ENCODE results near the gene MRPS11. TPM values are rescaled to one million over a fixed set of nuclear protein-coding genes. Genes with fewer than 3 reads are reported as not detected.

MRPS11 gene
- total RNA-seq, 1 donor from 2014 or later, result 56.3 TPM

DNA sequence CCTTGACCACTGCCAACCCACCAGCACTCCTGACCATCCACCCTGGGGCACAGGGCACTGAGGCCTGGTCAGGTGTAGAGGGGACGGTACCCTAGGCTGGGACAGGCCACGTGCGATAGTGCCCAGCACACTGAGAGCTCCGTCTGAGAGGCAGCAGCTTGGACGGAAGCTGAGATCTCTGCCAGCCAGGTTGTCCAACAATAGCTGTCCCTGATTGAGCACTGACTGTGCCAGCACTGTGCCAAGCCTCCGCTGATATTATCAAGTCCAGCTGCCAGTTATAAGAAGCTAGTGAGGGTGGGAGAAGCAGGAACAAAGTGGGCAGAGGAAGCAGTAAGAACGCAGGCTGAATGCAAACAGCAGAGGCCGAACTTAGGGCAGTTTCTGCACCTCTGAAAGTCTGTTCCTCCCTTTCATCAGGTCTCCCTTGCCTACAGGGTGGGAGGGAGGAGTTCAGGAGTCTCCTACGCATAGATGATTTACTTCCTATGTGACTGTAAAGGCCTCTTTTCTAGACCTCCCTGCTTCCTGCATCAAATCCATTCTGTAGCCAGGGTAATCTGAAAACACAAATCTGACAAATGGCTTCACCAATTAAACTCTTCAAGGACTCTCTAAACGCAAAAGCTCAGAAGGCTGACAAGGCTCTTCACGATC, 29.7 kb downstream of the MRPS11 start:
- DNase-seq (ENCODE audit: low read depth, low spot score), result no peak
- TF ChIP-seq, protein P1, sequence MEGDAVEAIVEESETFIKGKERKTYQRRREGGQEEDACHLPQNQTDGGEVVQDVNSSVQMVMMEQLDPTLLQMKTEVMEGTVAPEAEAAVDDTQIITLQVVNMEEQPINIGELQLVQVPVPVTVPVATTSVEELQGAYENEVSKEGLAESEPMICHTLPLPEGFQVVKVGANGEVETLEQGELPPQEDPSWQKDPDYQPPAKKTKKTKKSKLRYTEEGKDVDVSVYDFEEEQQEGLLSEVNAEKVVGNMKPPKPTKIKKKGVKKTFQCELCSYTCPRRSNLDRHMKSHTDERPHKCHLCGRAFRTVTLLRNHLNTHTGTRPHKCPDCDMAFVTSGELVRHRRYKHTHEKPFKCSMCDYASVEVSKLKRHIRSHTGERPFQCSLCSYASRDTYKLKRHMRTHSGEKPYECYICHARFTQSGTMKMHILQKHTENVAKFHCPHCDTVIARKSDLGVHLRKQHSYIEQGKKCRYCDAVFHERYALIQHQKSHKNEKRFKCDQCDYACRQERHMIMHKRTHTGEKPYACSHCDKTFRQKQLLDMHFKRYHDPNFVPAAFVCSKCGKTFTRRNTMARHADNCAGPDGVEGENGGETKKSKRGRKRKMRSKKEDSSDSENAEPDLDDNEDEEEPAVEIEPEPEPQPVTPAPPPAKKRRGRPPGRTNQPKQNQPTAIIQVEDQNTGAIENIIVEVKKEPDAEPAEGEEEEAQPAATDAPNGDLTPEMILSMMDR (conservative IDR thresholded peaks at IDR 0.05), result no peak
- no peak overlapping the region for H3K27ac Mint-ChIP-seq (ENCODE audit: unreplicated experiment)
- H3K27me3 Mint-ChIP-seq (ENCODE audit: low read depth), result no peaks in the 10 kb centered on the region
- no peaks in the 10 kb centered on the region for H3K4me1 Mint-ChIP-seq
- H3K9me3 Mint-ChIP-seq, result no peaks in the 10 kb centered on the region
- no peak overlapping the region for H3K4me3 Mint-ChIP-seq
- H3K36me3 Mint-ChIP-seq (ENCODE audit: low read depth), result no peaks in the 10 kb centered on the region

DNA sequence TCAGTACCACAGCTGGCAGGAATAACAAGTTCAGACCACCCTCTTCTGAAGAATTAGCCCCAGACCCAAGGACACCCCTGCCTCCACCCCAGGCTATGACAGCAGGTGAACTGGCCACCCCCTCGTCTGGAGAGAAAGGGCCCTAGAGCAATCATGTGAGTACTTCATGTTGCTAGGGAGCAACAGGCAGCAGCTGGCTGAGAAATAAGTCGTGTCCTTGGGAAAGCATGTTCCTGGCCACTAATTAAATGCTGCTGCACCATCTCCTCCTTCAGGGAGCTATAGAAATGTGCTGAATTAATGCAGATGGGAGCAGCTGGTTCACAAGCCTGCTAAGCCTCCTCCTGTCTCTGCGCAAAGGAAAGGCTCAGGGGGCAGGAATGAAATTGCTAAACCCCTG, 31.5 kb downstream of the MRPS11 start:
- Mint-ChIP-seq H3K27me3 (ENCODE audit: low read depth) (no peaks in the 10 kb centered on the region), H3K9me3 (no peaks in the 10 kb centered on the region), H3K27ac (ENCODE audit: unreplicated experiment) (no peak overlapping the region), H3K4me3 (no peak overlapping the region), H3K4me1 (no peaks in the 10 kb centered on the region), H3K36me3 (ENCODE audit: low read depth) (no peaks in the 10 kb centered on the region)
- DNase-seq (ENCODE audit: low read depth, low spot score), result no peak
- TF ChIP-seq, protein P1 (conservative IDR thresholded peaks at IDR 0.05), result no peak

DNA sequence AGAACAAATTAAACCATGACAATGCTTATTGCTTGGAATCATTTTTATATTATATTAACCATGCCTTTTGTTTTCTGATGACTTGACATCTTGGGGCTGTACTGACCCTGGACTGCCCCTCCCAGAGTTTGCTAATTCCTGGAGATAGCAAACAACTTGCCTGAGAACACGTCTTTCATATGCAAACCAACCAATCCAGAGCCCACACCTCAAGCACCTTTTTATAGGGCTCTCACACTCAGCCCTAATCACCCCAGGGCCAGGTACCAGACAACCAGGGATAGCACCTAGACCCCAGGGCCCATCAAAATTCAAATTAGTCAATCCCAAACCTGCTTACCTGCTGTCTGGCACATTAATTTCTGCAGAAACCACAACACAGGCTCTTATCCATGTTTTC, 36.9 kb downstream of the MRPS11 start:
- Mint-ChIP-seq H3K4me1 (no peaks in the 10 kb centered on the region), H3K27ac (ENCODE audit: unreplicated experiment) (no peak overlapping the region), H3K4me3 (no peak overlapping the region), H3K36me3 (ENCODE audit: low read depth) (peaks cover 9% of the 10 kb centered on the region), H3K9me3 (no peaks in the 10 kb centered on the region), H3K27me3 (ENCODE audit: low read depth) (no peaks in the 10 kb centered on the region)
- DNase-seq (ENCODE audit: low read depth, low spot score), result no peak
- TF ChIP-seq, protein P1 (conservative IDR thresholded peaks at IDR 0.05), result no peak

DNA sequence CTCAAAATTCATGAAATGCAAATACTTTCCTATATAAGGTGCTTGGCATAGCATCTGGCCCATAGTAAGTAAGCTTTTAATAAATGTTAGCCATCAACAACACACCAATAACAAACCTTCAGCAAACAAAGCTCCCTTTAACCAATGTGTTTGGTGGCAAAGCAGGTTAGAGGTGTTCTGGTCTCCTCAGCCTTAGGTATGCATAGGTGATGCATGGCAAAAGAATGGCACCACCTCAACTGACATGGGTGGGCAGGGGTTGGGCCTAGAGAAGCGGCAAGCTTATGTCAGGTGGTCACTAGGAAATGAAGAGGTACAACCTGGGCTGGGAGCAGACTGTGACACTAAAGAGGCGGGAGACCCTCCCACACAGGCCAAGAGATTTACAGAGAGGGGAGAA, 38.2 kb downstream of the MRPS11 start:
- no peaks in the 10 kb centered on the region for H3K9me3 Mint-ChIP-seq
- TF ChIP-seq, protein P1 (conservative IDR thresholded peaks at IDR 0.05), result no peak
- H3K36me3 Mint-ChIP-seq (ENCODE audit: low read depth), result peaks cover 16% of the 10 kb centered on the region
- no peak overlapping the region for H3K4me3 Mint-ChIP-seq
- no peaks in the 10 kb centered on the region for H3K4me1 Mint-ChIP-seq
- DNase-seq (ENCODE audit: low read depth, low spot score), result no peak
- no peaks in the 10 kb centered on the region for H3K27me3 Mint-ChIP-seq (ENCODE audit: low read depth)
- no peak overlapping the region for H3K27ac Mint-ChIP-seq (ENCODE audit: unreplicated experiment)

DNA sequence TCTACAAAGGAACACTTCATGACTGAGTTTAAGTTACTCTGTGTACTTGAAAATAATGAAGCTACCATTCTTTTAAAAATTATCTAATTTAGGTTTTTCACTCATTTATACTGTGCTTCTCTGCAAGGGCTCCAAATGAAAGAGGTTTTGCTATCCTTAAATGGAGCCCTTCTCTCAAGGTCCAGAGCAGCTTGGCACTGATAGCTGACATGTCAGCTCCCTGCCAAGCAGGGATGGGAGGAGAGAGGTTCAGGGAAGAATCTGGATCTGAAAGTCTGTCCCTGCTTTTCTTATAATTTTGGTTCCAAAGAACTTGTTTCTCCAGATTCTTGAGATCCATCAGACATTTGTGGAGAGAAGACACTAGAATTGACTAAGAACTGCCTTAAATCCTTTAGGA, 39.1 kb downstream of the MRPS11 start:
- DNase-seq (ENCODE audit: low read depth, low spot score), result no peak
- Mint-ChIP-seq H3K4me1 (no peaks in the 10 kb centered on the region), H3K27me3 (ENCODE audit: low read depth) (no peaks in the 10 kb centered on the region), H3K27ac (ENCODE audit: unreplicated experiment) (no peak overlapping the region), H3K36me3 (ENCODE audit: low read depth) (peaks cover 21% of the 10 kb centered on the region), H3K9me3 (no peaks in the 10 kb centered on the region), H3K4me3 (no peak overlapping the region)
- TF ChIP-seq, protein P1 (conservative IDR thresholded peaks at IDR 0.05), result no peak
